ENCODE measurements around the gene CFHR5.

- TF ChIP-seq GATA2 (IDR thresholded peaks at IDR 0.05; ENCODE audit: insufficient read depth, insufficient read length, low read depth, low read length) = peak; percentile 92
- no peak for TF ChIP-seq MAX (IDR thresholded peaks at IDR 0.05; ENCODE audit: insufficient read depth, insufficient read length)
- TF ChIP-seq POLR2AphosphoS5 (IDR thresholded peaks at IDR 0.05; ENCODE audit: insufficient read depth, low read depth, low read length) = no peak
These were observed 52.4 kb downstream of the CFHR5 start for GRCh38 chr1:197029749-197030148.
